NB4 (cell line): ENCODE results near the gene ZNF710.

ENCODE experiments used
- CTCF ChIP-seq: IDR thresholded peaks from one replicate; pipeline ENCODE4 v1.5.1; 2012; ENCODE audit warnings: low read depth, low read length
- MAX ChIP-seq: IDR thresholded peaks from 2 replicates; pipeline ENCODE4 v1.6.1; 2011; ENCODE audit warnings: low read depth, low read length
- POLR2A ChIP-seq: IDR thresholded peaks from 2 replicates; pipeline ENCODE4 v1.6.1; 2011; ENCODE audit warnings: mild to moderate bottlenecking; ENCODE audit not compliant: insufficient read length; ENCODE audit errors: extremely low read depth

GRCh38 chr15:90044916-90045371 is 43.8 kb downstream of the ZNF710 start:
- TF ChIP-seq POLR2A = no peak
- TF ChIP-seq CTCF = no peak
- TF ChIP-seq MAX = no peak
